Measurements from ENCODE around the gene TNFSF15. TPM values are rescaled to one million over a fixed set of nuclear protein-coding genes. Genes with fewer than 3 reads are reported as not detected.

The TNFSF15 gene
- total RNA-seq, 1 donor from 2014 or later = 1.4 TPM

GRCh38 chr9:114836769-114837168 is 30.9 kb upstream of the TNFSF15 start:
- peak; percentile 65 for DNase-seq
- peak overlapping the region; percentile 7 for H3K4me3 Mint-ChIP-seq
- H3K27ac Mint-ChIP-seq = peak overlapping the region; percentile 50
- H3K27me3 Mint-ChIP-seq = peaks cover 18% of the 10 kb centered on the region
- peaks cover 11% of the 10 kb centered on the region for H3K36me3 Mint-ChIP-seq (ENCODE audit: low read depth)
- peaks cover 41% of the 10 kb centered on the region for H3K9me3 Mint-ChIP-seq
- intact Hi-C loops (cut with micrococcal nuclease) = no loop called here
- H3K4me1 Mint-ChIP-seq = peaks cover 30% of the 10 kb centered on the region

GRCh38 chr9:114834386-114834785 is 28.5 kb upstream of the TNFSF15 start:
- Mint-ChIP-seq H3K36me3 (ENCODE audit: low read depth) (peaks cover 6% of the 10 kb centered on the region), H3K27ac (no peak overlapping the region), H3K27me3 (peaks cover 18% of the 10 kb centered on the region), H3K4me1 (peaks cover 30% of the 10 kb centered on the region), H3K9me3 (peaks cover 31% of the 10 kb centered on the region), H3K4me3 (no peak overlapping the region)
- intact Hi-C loops (cut with micrococcal nuclease) = no loop called here
- DNase-seq = no peak

GRCh38 chr9:114830546-114830945 is 24.7 kb upstream of the TNFSF15 start:
- DNase-seq = no peak
- intact Hi-C loops (cut with micrococcal nuclease) = no loop called here
- H3K27me3 Mint-ChIP-seq = peaks cover 18% of the 10 kb centered on the region
- peaks cover 3% of the 10 kb centered on the region for H3K36me3 Mint-ChIP-seq (ENCODE audit: low read depth)
- H3K9me3 Mint-ChIP-seq = peaks cover 37% of the 10 kb centered on the region
- peaks cover 28% of the 10 kb centered on the region for H3K4me1 Mint-ChIP-seq
- no peak overlapping the region for H3K27ac Mint-ChIP-seq
- H3K4me3 Mint-ChIP-seq = no peak overlapping the region

DNA sequence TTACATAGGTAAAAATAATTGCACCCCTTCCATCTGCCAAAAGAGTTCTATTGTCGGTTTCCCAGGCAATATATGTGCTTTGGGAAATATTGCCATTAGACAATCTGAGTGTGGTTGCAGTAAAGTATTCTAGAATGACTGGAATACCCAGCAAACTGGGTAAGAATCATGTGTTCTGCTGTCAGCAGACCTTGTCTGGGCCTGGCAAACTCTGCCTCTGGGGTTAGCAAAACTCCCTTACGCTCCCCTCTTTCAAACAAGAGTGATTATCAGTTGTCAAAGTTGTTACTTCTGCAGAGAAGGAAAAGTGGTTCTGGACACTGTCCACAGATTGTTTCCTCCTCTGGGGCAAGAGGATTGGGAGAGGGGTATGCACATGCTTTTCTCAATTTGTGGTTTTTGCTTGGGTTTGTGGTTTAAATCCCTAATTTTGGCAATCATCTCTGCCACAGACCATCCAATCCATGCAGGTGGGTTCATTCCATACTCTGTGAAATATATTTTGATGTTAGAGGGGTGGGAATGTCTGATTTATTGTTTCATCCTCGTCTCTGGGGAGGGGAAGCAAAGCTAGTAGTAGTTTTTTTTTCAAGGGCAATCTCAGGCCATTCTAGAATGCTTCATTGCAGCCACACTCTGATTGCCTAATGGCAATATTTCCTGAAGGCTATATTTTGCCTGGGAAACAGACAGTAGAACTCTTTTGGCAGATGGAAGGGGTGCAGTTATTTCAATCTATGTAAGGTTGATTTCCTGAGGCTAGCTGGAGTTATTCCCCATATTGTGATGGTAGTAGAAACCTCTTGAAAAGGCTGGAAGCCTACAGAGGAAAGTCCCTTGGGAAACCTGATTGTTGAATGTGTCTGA is 24.0 kb upstream of the TNFSF15 start:
- Mint-ChIP-seq H3K27me3 (peaks cover 17% of the 10 kb centered on the region), H3K9me3 (peaks cover 35% of the 10 kb centered on the region), H3K4me3 (no peak overlapping the region), H3K4me1 (peaks cover 21% of the 10 kb centered on the region), H3K36me3 (ENCODE audit: low read depth) (peaks cover 2% of the 10 kb centered on the region), H3K27ac (no peak overlapping the region)
- intact Hi-C loops (cut with micrococcal nuclease) = loop anchor here (2.0 kb wide), 1 partner anchor 23 kb away; the partner anchor contains the start of gene TNFSF15
- no peak for DNase-seq

DNA sequence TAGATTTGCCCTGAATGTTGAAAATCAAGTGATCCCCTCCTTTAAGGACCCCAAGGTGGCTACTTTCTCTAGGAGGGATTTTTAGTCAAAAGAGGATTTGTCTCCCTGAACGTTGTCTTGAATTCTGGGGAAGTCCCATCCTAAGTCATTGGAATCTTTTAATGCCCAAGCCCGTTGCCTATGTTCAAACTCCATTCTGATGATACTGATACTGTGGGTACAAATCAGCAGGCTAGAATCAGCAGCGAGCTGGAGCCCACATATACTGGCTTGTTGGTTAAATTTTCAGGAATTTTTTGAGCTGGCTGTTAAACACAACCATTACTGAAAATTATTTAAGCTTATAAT is 22.4 kb upstream of the TNFSF15 start:
- no peak for DNase-seq
- H3K27me3 Mint-ChIP-seq = peaks cover 9% of the 10 kb centered on the region
- no peak overlapping the region for H3K27ac Mint-ChIP-seq
- no peak overlapping the region for H3K4me3 Mint-ChIP-seq
- peaks cover 9% of the 10 kb centered on the region for H3K4me1 Mint-ChIP-seq
- H3K36me3 Mint-ChIP-seq (ENCODE audit: low read depth) = peaks cover 2% of the 10 kb centered on the region
- H3K9me3 Mint-ChIP-seq = peaks cover 28% of the 10 kb centered on the region
- intact Hi-C loops (cut with micrococcal nuclease) = loop anchor here (2.0 kb wide), 1 partner anchor 21 kb away; the partner anchor contains the start of gene TNFSF15

DNA sequence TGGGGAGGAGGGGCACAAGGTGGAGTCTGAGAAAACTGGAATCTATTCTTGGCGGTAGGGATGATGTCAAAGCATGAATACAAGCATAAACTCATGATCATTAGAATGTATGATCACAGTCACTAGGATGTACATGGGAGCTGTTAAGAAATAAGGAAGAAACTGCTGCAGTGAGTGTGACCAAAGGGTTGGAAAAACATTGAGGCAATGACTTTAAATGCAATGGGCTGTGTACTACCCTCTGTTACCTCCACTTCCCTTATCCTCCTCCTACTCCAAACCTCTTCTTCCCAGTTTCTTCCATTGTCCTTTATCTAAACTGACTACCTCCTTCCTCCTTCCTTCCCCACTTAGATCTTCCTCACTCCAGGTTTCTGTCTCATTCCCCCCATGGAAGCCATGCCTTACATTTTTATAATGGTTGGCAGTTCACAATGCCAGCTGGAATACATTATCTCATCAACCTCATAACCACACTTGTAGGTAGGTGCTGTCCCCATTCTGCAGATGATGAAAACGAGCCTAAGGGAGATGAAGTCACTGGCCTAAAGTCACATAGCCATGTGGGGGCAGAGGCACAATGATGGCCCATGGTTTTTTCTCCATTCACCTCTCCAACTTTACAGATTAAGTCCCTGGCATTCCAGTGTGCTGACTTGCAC is 21.9 kb upstream of the TNFSF15 start:
- peaks cover 12% of the 10 kb centered on the region for H3K4me1 Mint-ChIP-seq

DNA sequence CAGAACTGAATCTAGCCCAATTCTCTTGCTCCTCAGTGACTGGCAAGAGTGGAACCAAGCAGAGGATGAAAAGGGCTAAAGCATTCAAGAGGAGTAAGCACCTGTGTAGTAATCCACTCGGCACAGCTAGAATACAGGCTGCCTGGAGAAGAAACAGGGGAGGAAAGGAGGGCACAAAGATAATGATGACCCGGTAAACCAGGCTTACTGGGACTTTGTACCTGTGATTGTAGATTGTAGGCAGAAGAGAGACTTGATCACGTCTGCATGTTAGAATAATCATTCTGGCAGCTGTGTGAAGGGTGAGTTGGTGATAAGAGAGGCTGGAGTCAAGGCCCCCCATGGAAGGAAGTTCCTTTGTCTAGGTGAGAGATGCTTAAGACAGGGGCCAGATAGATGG is 20.6 kb upstream of the TNFSF15 start:
- Mint-ChIP-seq H3K4me3 (no peak overlapping the region), H3K27me3 (peaks cover 5% of the 10 kb centered on the region), H3K36me3 (ENCODE audit: low read depth) (no peaks in the 10 kb centered on the region), H3K27ac (no peak overlapping the region), H3K4me1 (peaks cover 21% of the 10 kb centered on the region), H3K9me3 (peaks cover 26% of the 10 kb centered on the region)
- no peak for DNase-seq
- intact Hi-C loops (cut with micrococcal nuclease) = no loop called here

More for the DNA sequence above, 21.9 kb upstream of the TNFSF15 start:
- H3K9me3 Mint-ChIP-seq = peaks cover 28% of the 10 kb centered on the region
- H3K4me3 Mint-ChIP-seq = no peak overlapping the region
- no peak for DNase-seq
- H3K27ac Mint-ChIP-seq = peak overlapping the region; percentile 66
- intact Hi-C loops (cut with micrococcal nuclease) = loop anchor here (2.0 kb wide), 1 partner anchor 21 kb away; the partner anchor contains the start of gene TNFSF15
- peaks cover 2% of the 10 kb centered on the region for H3K36me3 Mint-ChIP-seq (ENCODE audit: low read depth)
- peaks cover 9% of the 10 kb centered on the region for H3K27me3 Mint-ChIP-seq

DNA sequence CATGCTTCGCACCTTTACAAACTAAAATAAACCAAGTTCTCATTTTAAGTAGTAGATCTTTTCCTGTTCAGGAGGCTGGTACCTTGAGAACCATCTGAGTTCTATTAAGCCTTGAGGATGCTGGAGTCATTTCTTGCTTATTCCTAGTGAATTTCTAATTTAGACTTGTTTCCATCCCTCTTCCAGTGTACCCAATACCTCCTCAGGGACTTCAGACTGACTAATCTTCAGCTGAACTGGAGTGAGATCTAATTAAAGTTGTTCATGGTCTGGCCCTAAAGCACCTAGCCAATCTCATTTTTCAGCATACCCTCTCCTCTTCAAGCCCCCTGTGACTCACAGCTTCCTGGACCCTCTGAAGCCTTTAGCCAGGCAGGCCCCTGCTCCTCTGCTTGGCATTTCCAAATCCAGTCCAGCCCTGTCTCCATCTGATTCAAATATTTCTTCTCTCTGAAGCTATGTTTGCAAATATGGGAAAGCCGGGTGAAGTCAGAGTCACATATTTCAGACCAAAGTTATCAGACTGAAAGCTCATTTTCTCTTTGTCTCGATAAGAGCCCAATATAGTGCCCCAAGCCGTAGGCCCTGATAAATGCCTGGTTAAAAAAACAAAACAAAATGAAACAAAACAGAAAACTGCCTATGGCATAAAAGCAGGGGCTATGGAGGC is 19.4 kb upstream of the TNFSF15 start:
- no peaks in the 10 kb centered on the region for H3K27me3 Mint-ChIP-seq
- H3K4me3 Mint-ChIP-seq = no peak overlapping the region
- H3K27ac Mint-ChIP-seq = no peak overlapping the region
- H3K9me3 Mint-ChIP-seq = peaks cover 23% of the 10 kb centered on the region
- no peaks in the 10 kb centered on the region for H3K36me3 Mint-ChIP-seq (ENCODE audit: low read depth)
- H3K4me1 Mint-ChIP-seq = peaks cover 21% of the 10 kb centered on the region
- intact Hi-C loops (cut with micrococcal nuclease) = no loop called here
- no peak for DNase-seq

DNA sequence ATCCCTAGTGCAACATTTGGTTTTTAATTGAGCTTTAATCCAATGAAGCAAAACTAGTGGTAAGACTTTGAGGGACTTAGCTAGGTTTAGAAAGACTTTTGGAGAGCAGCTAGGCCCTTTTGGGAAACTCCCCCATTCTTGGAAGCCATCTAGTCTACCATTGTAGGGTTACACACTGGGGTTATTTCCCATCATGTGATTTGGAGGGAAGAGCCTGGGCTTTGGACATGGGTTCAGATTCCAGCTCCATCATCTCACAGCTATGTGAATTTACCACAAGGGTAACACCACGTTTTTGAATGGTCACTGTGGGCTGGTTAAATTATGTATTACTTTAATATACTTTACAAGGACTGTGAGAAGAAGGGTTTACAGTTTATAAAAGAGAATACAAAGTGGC is 18.3 kb upstream of the TNFSF15 start:
- Mint-ChIP-seq H3K9me3 (peaks cover 16% of the 10 kb centered on the region), H3K36me3 (ENCODE audit: low read depth) (no peaks in the 10 kb centered on the region), H3K4me3 (no peak overlapping the region), H3K4me1 (peaks cover 21% of the 10 kb centered on the region), H3K27ac (no peak overlapping the region), H3K27me3 (no peaks in the 10 kb centered on the region)
- DNase-seq = no peak
- intact Hi-C loops (cut with micrococcal nuclease) = no loop called here

GRCh38 chr9:114823441-114823840 is 17.6 kb upstream of the TNFSF15 start:
- Mint-ChIP-seq H3K27me3 (no peaks in the 10 kb centered on the region), H3K9me3 (peaks cover 16% of the 10 kb centered on the region), H3K4me3 (no peak overlapping the region), H3K4me1 (peaks cover 21% of the 10 kb centered on the region), H3K27ac (no peak overlapping the region), H3K36me3 (ENCODE audit: low read depth) (no peaks in the 10 kb centered on the region)
- intact Hi-C loops (cut with micrococcal nuclease) = no loop called here
- no peak for DNase-seq

DNA sequence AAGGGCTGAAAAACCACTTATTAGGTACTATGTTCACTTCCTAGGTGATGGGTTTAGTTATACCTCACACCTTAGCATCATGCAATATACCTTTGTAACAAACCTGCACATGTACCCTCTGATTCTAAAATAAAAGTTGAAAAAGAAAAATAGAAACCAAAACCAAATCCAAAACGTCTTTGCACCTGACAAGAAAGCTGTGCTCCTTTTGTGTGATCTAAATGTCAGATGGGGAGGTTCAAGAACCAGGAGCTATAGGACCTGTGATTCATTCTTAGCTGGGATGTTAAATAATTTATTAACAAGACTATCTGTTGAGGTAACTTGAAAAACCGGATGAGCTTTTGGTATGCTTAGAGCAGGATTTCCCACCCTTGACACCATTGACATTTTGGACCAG is 16.9 kb upstream of the TNFSF15 start:
- no peaks in the 10 kb centered on the region for H3K36me3 Mint-ChIP-seq (ENCODE audit: low read depth)
- intact Hi-C loops (cut with micrococcal nuclease) = no loop called here
- H3K4me3 Mint-ChIP-seq = no peak overlapping the region
- H3K9me3 Mint-ChIP-seq = peaks cover 13% of the 10 kb centered on the region
- no peak for DNase-seq
- peaks cover 22% of the 10 kb centered on the region for H3K4me1 Mint-ChIP-seq
- no peaks in the 10 kb centered on the region for H3K27me3 Mint-ChIP-seq
- no peak overlapping the region for H3K27ac Mint-ChIP-seq

- Mint-ChIP-seq H3K27me3 (no peaks in the 10 kb centered on the region), H3K9me3 (peaks cover 11% of the 10 kb centered on the region), H3K4me1 (peaks cover 16% of the 10 kb centered on the region), H3K4me3 (no peak overlapping the region), H3K27ac (no peak overlapping the region), H3K36me3 (ENCODE audit: low read depth) (no peaks in the 10 kb centered on the region)
- intact Hi-C loops (cut with micrococcal nuclease) = no loop called here
- no peak for DNase-seq
Measured at GRCh38 chr9:114820776-114821501, 15.1 kb upstream of the TNFSF15 start.

DNA sequence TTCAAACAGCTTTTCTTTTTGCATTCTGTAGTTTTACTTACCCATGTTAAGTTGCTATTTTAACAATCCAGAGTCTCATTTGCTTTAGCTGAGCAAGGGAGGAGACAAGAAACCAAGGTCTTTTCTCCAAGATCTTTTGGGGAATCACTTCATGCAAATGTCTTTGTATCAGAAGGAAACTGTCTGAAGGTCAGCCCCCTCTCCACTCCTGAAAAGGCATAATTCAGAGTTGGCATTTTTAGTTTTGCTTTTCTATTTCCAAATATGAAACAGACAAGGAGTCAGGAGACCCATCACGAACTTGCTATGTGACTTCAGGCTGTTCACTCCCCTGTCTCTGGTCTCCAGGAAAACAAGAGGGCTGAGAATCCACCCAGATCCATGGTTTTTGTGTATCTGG is 12.3 kb upstream of the TNFSF15 start:
- peaks cover 31% of the 10 kb centered on the region for H3K9me3 Mint-ChIP-seq
- no peak for DNase-seq
- H3K27ac Mint-ChIP-seq = no peak overlapping the region
- intact Hi-C loops (cut with micrococcal nuclease) = no loop called here
- H3K36me3 Mint-ChIP-seq (ENCODE audit: low read depth) = peaks cover 5% of the 10 kb centered on the region
- peaks cover 2% of the 10 kb centered on the region for H3K27me3 Mint-ChIP-seq
- H3K4me1 Mint-ChIP-seq = peaks cover 25% of the 10 kb centered on the region
- H3K4me3 Mint-ChIP-seq = no peak overlapping the region
